HUDEP-2 (cell line): Measurements from ENCODE around the gene MTA3.
A peak's percentile ranks its signal among the peaks of the same experiment; 100 is the strongest.

Experiments
- DNase-seq, 76 experiments: peaks; one replicate each; lab custom pipeline; 2025; ENCODE audit not compliant: unreplicated experiment in 76 of 76; lab: John Stamatoyannopoulos, UW

Gene MTA3

GRCh38 chr2:42757981-42758740 lies 189.7 kb downstream of the MTA3 start:
- no peak for DNase-seq

GRCh38 chr2:42758751-42759150 lies 190.3 kb downstream of the MTA3 start:
- DNase-seq = no peak

GRCh38 chr2:42761554-42761953 lies 193.1 kb downstream of the MTA3 start:
- DNase-seq = no peak

- no peak for DNase-seq
These were observed 193.7 kb downstream of the MTA3 start for GRCh38 chr2:42762155-42762554.

GRCh38 chr2:42762823-42763804 lies 194.7 kb downstream of the MTA3 start:
- DNase-seq = no peak

- DNase-seq = no peak
These were observed 195.7 kb downstream of the MTA3 start, which contains the start of gene OXER1 for GRCh38 chr2:42764096-42764495. OXER1 (minus strand) TSS chr2:42764135; CDS start chr2:42764062, 73 bp downstream.

GRCh38 chr2:42764901-42765300 lies 196.5 kb downstream of the MTA3 start:
- DNase-seq = no peak

GRCh38 chr2:42765686-42766085 lies 197.3 kb downstream of the MTA3 start:
- no peak for DNase-seq

GRCh38 chr2:42767080-42767898 lies 198.9 kb downstream of the MTA3 start:
- DNase-seq = no peak

- DNase-seq = no peak
These were observed 199.7 kb downstream of the MTA3 start for GRCh38 chr2:42767899-42768705.

GRCh38 chr2:42768706-42769256 lies 200.3 kb downstream of the MTA3 start:
- DNase-seq = no peak

- DNase-seq = no peak
These were observed 201.3 kb downstream of the MTA3 start for GRCh38 chr2:42769583-42770287.

GRCh38 chr2:42770288-42771131 lies 202.1 kb downstream of the MTA3 start:
- DNase-seq = peak in 8 of 76 experiments; percentile 2 to 26 (median 8)

- DNase-seq = no peak
These were observed 203.2 kb downstream of the MTA3 start for GRCh38 chr2:42771546-42772153.

GRCh38 chr2:42775186-42775585 lies 206.8 kb downstream of the MTA3 start:
- DNase-seq = no peak

- no peak for DNase-seq
These were observed 207.4 kb downstream of the MTA3 start for GRCh38 chr2:42775810-42776209.
